T-helper 17 cell (primary cell): Measurements from ENCODE around the gene MAML3. TPM values are rescaled to one million over a fixed set of nuclear protein-coding genes. Genes with fewer than 3 reads are reported as not detected.

ENCODE experiments used
- ATAC-seq: fragments of 150-1000 bp; cut with Tn5 transposase; 2 replicates; pipeline ENCODE4 v1.10.0; 2021; ENCODE audit warnings: mild to moderate bottlenecking, moderate library complexity
- DNase-seq, 3 donors: peaks; one replicate each; pipeline versions ENCODE4 v3.0.0 to v3.0.0-alpha.2; 2020 to 2021
- H3K9me3 ChIP-seq: one replicate; pipeline ENCODE4 v1.7.0; 2013; ENCODE audit warnings: low read length, mild to moderate bottlenecking; ENCODE audit not compliant: control insufficient read depth, poor library complexity, severe bottlenecking
- H3K27ac Mint-ChIP-seq: one replicate; pipeline ENCODE4 v1.8.0; 2022; ENCODE audit warnings: mild to moderate bottlenecking, moderate library complexity, mixed read lengths
- H3K27me3 Mint-ChIP-seq: one replicate; pipeline ENCODE4 v1.8.0; 2022; ENCODE audit warnings: mixed read lengths
- H3K36me3 Mint-ChIP-seq: one replicate; pipeline ENCODE4 v1.8.0; 2022; ENCODE audit warnings: low read depth, mixed read lengths
- H3K4me1 Mint-ChIP-seq: one replicate; pipeline ENCODE4 v1.8.0; 2022; ENCODE audit warnings: mild to moderate bottlenecking, mixed read lengths
- H3K4me3 Mint-ChIP-seq: one replicate; pipeline ENCODE4 v1.8.0; 2022; ENCODE audit warnings: mild to moderate bottlenecking, moderate library complexity, mixed read lengths
- total RNA-seq, 4 donors: library from RNA in 2 of 4; stranded (reverse) in 2 of 4; gene quantifications; one replicate each; pipeline ENCODE4 v1.2.3 and lab custom pipeline; 2022 to 2026

MAML3 gene
- total RNA-seq, 2 donors from 2014 or later: 1.1 to 4.2 TPM

DNA sequence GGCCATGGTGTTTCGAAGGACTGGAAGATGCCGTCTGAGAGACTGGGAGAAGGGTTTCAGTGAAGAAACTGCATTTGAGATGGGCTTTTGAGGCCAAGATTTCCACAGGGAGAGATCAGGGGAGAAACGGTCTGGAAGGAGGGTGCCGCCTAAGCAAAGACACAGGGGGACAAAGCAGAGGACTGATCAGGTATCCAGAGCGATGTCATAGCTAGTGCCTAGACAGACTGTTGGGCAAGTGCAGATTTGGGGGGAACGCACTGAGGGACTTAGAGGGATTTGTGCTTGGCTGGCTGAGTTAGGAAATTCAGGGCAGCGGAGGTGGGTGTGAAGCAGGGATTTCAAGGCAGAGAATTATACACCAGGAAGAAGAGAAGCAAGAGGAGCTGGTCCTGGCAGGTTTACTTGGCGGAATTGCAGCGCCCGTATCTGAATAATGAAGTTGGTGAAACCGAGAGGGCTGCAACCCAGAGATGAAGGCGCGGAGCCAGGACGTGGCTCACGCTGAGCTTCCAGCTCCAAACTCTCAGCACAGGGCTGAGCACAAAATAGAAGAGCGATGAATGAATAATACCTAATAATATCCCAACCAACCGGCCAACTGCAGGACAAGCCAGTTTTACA, 106.9 kb downstream of the MAML3 start:
- no peaks in the 10 kb centered on the region for H3K9me3 ChIP-seq
- H3K27me3 Mint-ChIP-seq: peaks cover 38% of the 10 kb centered on the region
- no peak overlapping the region for H3K27ac Mint-ChIP-seq
- ATAC-seq (no peak), DNase-seq (no peak)
- no peak overlapping the region for H3K4me3 Mint-ChIP-seq
- peaks cover 14% of the 10 kb centered on the region for H3K4me1 Mint-ChIP-seq
- H3K36me3 Mint-ChIP-seq: no peaks in the 10 kb centered on the region

DNA sequence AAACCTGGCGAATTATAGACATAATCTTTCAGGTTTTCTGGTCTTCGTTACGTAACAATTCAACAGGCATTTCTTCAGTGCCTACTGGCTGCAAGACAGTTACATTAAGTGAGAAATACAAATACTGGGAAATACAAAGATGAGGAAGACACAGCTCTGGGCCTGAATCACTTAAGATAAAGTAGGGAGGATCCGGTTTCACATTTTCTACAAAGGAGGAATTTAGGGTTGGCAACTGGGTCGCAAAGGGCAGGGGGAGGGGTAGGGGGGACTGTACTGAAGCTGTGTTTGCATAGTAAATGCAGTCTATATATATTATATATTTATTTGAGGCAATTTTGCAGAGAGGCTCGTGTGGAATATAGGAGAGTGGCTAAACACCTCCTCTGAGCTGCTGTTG, 107.4 kb downstream of the MAML3 start:
- no peaks in the 10 kb centered on the region for H3K9me3 ChIP-seq
- Mint-ChIP-seq H3K27me3 (peaks cover 39% of the 10 kb centered on the region), H3K27ac (no peak overlapping the region), H3K4me3 (no peak overlapping the region), H3K4me1 (peaks cover 14% of the 10 kb centered on the region), H3K36me3 (no peaks in the 10 kb centered on the region)
- DNase-seq (no peak), ATAC-seq (no peak)

DNA sequence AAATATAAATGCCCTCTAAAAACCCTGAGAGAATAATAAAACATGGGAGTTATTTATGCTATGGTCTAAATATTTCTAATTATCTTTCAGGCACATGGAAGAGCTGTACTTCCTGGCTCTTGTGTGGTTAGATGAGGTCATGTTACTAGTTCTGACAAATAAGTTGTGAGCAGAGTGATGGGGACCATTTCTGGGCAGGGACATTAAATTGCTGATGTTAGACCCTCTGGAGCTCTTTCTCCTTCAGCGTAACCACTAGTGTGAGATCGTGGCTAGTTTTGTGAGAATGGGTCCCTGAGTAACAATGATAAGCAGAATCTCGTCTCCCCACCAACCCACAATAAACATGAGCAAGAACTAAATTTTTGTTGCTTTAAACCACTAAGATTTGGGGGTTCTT, 108.0 kb downstream of the MAML3 start:
- Mint-ChIP-seq H3K36me3 (no peaks in the 10 kb centered on the region), H3K27me3 (peaks cover 44% of the 10 kb centered on the region), H3K27ac (no peak overlapping the region), H3K4me1 (peaks cover 14% of the 10 kb centered on the region), H3K4me3 (no peak overlapping the region)
- ATAC-seq (no peak), DNase-seq (no peak)
- H3K9me3 ChIP-seq: no peaks in the 10 kb centered on the region

DNA sequence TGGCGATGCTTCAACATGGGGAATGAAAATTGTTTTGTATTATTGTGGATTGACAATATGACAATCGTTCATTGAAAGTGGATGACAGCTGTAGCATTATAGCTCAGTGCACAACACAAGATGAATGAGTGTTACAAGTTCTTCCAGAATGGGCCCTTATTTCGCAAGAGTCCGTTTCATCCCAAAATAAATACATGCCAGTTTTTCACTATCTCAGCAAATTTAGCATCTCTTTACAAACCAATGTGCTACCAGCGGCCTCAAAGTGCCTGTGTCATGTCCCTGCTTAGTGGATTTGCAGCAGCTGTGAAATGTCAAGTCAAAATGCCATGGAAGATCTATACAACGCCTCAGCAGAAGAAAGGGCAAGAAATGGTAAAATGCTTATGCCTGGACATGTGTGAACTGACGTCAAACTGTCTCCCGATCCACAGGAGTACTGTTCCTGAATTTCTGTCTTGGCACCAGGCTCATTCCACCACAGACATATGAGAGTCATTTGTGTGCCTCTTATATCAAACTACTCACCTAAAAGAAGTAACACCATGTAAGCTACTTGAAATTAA, 109.6 kb downstream of the MAML3 start:
- H3K9me3 ChIP-seq: no peaks in the 10 kb centered on the region
- Mint-ChIP-seq H3K36me3 (peaks cover 2% of the 10 kb centered on the region), H3K27ac (no peak overlapping the region), H3K4me1 (peaks cover 16% of the 10 kb centered on the region), H3K4me3 (no peak overlapping the region), H3K27me3 (peaks cover 41% of the 10 kb centered on the region)
- ATAC-seq (no peak), DNase-seq (no peak)

DNA sequence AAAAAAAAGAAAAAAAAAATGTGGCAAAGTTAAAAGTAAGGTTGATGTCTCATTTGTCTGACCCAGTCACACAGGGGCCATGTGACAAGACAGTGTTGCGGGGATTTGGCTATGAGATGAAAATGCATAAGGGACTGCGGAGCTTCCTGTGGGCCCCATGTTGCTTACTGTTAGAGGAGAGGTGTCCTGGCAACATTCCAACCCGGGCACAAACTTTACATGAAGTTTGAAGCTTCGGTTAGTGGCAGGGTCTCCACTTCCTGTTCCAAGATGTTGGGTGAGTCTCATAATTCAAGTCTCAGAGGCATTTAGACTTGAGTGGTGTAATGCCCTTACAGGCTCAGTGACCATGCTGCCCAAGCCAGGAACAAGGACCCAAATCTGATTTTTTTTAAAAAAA, 111.3 kb downstream of the MAML3 start:
- no peaks in the 10 kb centered on the region for H3K9me3 ChIP-seq
- Mint-ChIP-seq H3K27me3 (peaks cover 32% of the 10 kb centered on the region), H3K4me3 (no peak overlapping the region), H3K27ac (no peak overlapping the region), H3K36me3 (peaks cover 2% of the 10 kb centered on the region), H3K4me1 (peaks cover 8% of the 10 kb centered on the region)
- ATAC-seq: no peak
- DNase-seq: no peak

DNA sequence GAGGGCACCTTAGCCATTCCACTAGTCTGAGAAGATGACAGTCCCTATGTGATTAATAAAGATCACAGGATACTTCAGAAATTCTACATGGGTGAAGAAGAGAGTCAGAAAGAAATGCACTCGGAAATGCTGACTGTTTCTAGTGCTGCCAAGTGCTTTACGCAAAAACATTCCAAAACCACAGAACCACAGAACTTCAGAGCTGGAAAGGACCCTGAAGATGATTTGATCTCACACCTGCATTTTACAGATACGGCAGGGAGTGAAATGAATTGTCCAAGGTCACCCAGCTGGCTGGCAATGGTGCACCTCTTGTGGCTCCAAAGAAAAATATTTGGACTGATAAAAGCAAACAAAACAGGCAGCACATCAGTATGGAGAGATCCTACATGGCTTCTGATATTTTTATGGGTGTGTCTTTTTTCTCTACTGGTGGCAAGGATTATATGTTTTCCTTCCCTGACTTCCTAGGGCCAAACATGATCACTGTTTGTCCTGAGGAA, 115.9 kb downstream of the MAML3 start:
- Mint-ChIP-seq H3K36me3 (peaks cover 2% of the 10 kb centered on the region), H3K27me3 (peaks cover 29% of the 10 kb centered on the region), H3K4me1 (peaks cover 4% of the 10 kb centered on the region), H3K4me3 (no peak overlapping the region), H3K27ac (no peak overlapping the region)
- no peaks in the 10 kb centered on the region for H3K9me3 ChIP-seq
- no peak for ATAC-seq
- DNase-seq: no peak

DNA sequence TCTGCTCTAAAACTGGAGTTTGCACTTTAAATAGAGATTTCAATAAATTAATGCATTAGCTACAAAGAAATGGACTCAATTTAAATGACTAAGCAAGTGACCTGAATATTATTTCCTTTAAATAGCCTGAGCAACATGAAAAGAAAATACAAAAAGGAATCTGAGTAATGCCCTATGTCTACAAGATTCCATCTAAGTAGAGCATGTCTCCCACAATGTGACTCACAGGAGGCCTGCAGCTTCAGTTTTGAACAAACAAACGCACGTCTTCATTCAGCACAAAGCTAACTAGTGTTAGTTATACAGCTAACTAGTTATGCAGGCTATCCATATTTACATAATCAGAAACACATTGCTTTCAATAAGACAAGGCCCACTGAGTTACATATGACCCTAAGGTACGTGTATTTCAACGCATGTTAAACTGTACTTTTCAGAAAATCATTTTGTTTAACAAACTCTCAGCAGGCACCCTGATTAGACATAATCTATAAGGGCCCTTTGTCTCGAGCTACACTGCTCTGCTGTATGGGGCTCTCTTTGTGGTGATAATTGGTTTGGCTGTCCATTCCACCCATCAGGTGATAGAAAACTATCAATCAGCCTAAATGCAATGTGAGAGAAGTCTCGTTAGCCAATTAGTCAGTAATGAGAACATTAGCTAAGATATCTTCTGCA, 116.5 kb downstream of the MAML3 start:
- DNase-seq (no peak), ATAC-seq (no peak)
- no peaks in the 10 kb centered on the region for H3K9me3 ChIP-seq
- Mint-ChIP-seq H3K27ac (no peak overlapping the region), H3K36me3 (peaks cover 2% of the 10 kb centered on the region), H3K4me3 (no peak overlapping the region), H3K4me1 (peaks cover 4% of the 10 kb centered on the region), H3K27me3 (peaks cover 33% of the 10 kb centered on the region)

DNA sequence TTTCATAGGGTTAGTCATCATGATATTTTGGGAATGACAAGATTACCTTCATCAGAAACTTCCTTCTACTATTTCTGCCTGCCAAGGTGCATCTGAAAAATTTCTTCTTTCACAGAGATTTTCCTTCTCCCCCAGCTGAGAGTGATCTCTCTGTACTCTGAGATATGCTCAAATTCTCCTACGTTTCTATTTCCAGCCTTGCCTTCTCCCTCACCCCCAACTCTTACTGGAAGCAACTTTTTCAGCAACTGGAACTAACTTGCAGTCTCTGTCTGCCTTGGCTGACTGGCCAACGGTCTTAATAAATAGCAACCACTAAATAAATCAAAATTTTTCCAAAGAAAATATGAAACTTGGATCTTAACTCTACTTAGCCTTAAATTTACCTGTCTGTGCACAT, 122.3 kb downstream of the MAML3 start:
- Mint-ChIP-seq H3K4me1 (peaks cover 3% of the 10 kb centered on the region), H3K27ac (no peak overlapping the region), H3K27me3 (peaks cover 61% of the 10 kb centered on the region), H3K36me3 (peaks cover 5% of the 10 kb centered on the region), H3K4me3 (no peak overlapping the region)
- ATAC-seq (no peak), DNase-seq (no peak)
- no peaks in the 10 kb centered on the region for H3K9me3 ChIP-seq

DNA sequence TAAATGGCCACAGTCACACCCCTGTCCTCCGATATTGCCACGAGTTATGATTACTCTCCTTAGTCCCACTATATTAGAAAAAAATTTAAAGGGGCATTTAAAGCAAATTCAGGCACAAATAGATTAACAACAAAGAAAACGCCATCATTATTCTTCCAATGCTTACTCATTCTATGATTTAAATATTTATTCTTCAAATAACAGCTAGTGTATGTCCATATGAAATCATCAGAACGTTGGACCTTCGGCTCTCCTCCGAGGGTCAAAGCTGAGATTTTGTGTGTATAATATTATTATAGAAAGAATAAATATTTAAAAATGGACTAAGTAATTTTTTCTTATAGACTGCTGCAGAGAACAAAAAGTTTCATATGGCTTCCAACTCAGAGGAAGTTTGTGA, 122.9 kb downstream of the MAML3 start:
- no peak overlapping the region for H3K27ac Mint-ChIP-seq
- H3K36me3 Mint-ChIP-seq: peaks cover 5% of the 10 kb centered on the region
- H3K4me3 Mint-ChIP-seq: no peak overlapping the region
- peaks cover 65% of the 10 kb centered on the region for H3K27me3 Mint-ChIP-seq
- no peak for DNase-seq
- ATAC-seq: no peak
- peaks cover 3% of the 10 kb centered on the region for H3K4me1 Mint-ChIP-seq
- H3K9me3 ChIP-seq: no peaks in the 10 kb centered on the region

DNA sequence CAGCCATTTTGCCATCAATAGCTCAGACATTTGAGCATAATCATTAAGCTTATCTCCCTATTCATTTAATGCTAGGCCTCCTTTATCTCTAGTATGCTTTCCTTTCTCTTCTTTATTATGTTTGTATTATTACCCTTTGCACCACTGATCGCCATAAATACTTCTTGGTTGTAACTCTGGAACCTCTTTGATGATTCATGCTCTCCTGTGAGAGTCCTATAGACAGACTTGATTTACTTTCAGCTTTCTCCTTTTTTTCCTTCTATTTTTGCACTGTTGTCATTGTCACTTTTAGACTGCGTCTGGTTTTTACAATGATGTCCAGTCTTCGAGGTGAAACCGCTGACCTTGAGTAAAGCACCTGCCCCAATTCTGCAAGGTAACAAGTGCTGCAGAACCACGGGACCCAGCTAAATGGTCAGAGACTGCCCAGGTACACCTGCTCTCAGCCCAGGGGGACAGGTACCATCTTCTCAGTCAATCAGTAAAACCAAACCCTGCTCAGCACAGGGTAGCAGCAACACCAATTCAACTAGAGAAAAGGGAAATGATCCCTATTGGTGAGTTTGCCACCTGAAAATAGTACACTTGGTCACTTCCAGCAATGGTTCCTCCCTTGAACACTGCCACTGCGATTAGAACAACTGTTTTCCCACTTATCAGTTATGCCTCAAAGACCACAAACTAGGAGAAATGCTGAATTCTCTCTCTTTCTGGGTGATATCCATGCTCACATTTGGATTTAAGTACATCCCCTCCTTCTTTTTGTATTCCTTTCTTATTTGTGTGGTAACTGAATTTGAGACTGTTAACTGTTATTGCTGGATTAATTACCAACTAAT, 125.1 kb downstream of the MAML3 start:
- peaks cover 3% of the 10 kb centered on the region for H3K4me1 Mint-ChIP-seq
- no peak overlapping the region for H3K27ac Mint-ChIP-seq
- DNase-seq (no peak), ATAC-seq (no peak)
- peaks cover 55% of the 10 kb centered on the region for H3K27me3 Mint-ChIP-seq
- H3K36me3 Mint-ChIP-seq: peaks cover 5% of the 10 kb centered on the region
- no peak overlapping the region for H3K4me3 Mint-ChIP-seq
- H3K9me3 ChIP-seq: no peaks in the 10 kb centered on the region

DNA sequence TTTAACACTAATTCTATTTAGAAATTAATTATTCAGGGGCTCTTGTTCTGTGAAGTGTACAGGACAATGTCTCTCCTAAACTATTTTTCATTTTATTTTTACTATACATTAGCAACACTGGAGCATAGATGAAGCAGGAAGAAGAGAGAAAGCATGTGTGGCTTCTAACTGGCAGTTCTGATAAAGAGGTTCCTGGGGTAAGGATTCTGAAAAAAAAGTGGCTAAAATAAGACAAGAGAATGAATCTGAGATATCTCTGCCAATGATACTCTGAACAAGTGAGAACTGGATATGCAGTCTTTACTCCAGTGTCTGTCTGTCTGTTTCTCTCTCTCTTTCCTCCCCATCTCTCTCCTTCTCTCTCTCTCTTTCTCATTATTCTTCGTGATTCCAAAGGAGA, 125.9 kb downstream of the MAML3 start:
- Mint-ChIP-seq H3K4me3 (no peak overlapping the region), H3K27ac (no peak overlapping the region), H3K27me3 (peaks cover 50% of the 10 kb centered on the region), H3K4me1 (peaks cover 3% of the 10 kb centered on the region), H3K36me3 (peaks cover 5% of the 10 kb centered on the region)
- ATAC-seq: no peak
- no peak for DNase-seq
- H3K9me3 ChIP-seq: no peaks in the 10 kb centered on the region

DNA sequence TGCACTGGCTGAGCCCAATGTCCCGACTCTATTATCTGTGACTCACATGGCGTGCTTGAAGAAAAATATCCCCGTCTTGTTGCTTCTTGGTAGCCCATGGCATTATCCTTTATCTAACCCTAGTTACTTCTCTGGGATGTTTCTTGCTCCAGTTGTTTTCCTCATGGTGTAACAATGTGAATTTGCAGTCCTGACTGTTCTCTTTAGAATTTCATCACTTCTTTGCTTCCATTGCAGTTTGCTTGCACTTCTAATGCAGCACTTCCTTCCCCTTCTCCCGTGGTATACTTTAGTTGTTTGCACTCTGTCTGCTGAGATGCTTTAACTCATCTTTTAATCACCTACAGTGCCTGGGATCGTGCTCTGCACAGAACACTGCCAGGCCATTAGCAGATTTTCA, 126.9 kb downstream of the MAML3 start:
- DNase-seq (no peak), ATAC-seq (no peak)
- no peaks in the 10 kb centered on the region for H3K9me3 ChIP-seq
- peaks cover 5% of the 10 kb centered on the region for H3K36me3 Mint-ChIP-seq
- no peak overlapping the region for H3K4me3 Mint-ChIP-seq
- H3K4me1 Mint-ChIP-seq: peaks cover 3% of the 10 kb centered on the region
- no peak overlapping the region for H3K27ac Mint-ChIP-seq
- peaks cover 50% of the 10 kb centered on the region for H3K27me3 Mint-ChIP-seq

DNA sequence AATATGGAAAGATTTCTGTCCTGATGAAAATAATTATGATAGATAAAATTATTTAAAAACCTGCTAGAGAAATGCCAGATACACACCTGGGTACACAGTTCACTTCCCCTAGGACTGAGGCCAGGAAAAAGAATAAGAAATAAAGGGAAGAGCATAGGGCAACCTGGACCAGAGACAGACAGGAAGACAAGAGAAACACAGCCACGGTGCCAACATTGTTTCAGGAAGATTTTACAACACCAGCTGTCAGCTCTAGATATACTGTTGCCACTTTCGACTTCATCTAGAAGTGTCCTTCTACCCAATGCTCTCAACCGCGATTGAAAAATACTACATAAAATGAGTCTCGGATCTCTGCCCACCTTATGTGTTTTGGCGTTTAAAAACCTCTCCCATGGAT, 128.5 kb downstream of the MAML3 start:
- H3K27ac Mint-ChIP-seq: no peak overlapping the region
- ATAC-seq: no peak
- peaks cover 3% of the 10 kb centered on the region for H3K36me3 Mint-ChIP-seq
- DNase-seq: no peak
- H3K4me3 Mint-ChIP-seq: no peak overlapping the region
- H3K27me3 Mint-ChIP-seq: peaks cover 39% of the 10 kb centered on the region
- H3K4me1 Mint-ChIP-seq: peaks cover 3% of the 10 kb centered on the region
- H3K9me3 ChIP-seq: no peaks in the 10 kb centered on the region
